Type B pancreatic cell (in vitro differentiated cells): ENCODE data around the gene PDE8B. TPM values are rescaled to one million over a fixed set of nuclear protein-coding genes. Genes with fewer than 3 reads are reported as not detected.

Source experiments
- DNase-seq: peaks from one replicate; pipeline ENCODE4 v3.0.0; 2021; ENCODE audit warnings: mixed read lengths; ENCODE audit not compliant: unreplicated experiment; ENCODE audit errors: extremely low spot score
- H3K27ac Mint-ChIP-seq: 2 replicates; pipeline ENCODE4 v1.8.0; 2021; ENCODE audit warnings: mild to moderate bottlenecking, mixed read lengths
- H3K27me3 Mint-ChIP-seq: 2 replicates; pipeline ENCODE4 v1.8.0; 2021; ENCODE audit warnings: mixed read lengths
- H3K36me3 Mint-ChIP-seq: 2 replicates; pipeline ENCODE4 v1.8.0; 2021; ENCODE audit warnings: mixed read lengths
- H3K4me1 Mint-ChIP-seq: one replicate; pipeline ENCODE4 v1.8.0; 2021; ENCODE audit warnings: mixed read lengths; ENCODE audit not compliant: unreplicated experiment
- H3K4me3 Mint-ChIP-seq: 2 replicates; pipeline ENCODE4 v1.8.0; 2021; ENCODE audit warnings: mild to moderate bottlenecking, mixed read lengths
- H3K9me3 Mint-ChIP-seq: 2 replicates; pipeline ENCODE4 v1.8.0; 2021; ENCODE audit warnings: mixed read lengths
- total RNA-seq: library from RNA; stranded (reverse); gene quantifications from 2 replicates; pipeline ENCODE4 v1.2.1, GENCODE V29; 2021; ENCODE audit warnings: low replicate concordance
- TF ChIP-seq, protein P1 (sequence below): fragments of 200-600 bp; sonication (generic); conservative IDR thresholded peaks from 2 replicates; pipeline ENCODE4 v1.5.0; 2021; ENCODE audit warnings: antibody characterized with exemption, mild to moderate bottlenecking

The PDE8B gene
- total RNA-seq, 1 donor from 2014 or later = 16.7 TPM

GRCh38 chr5:77192441-77193050, 17.9 kb upstream of the PDE8B start:
- H3K36me3 Mint-ChIP-seq = peaks cover 7% of the 10 kb centered on the region

GRCh38 chr5:77194762-77195161, 15.7 kb upstream of the PDE8B start:
- H3K27me3 Mint-ChIP-seq = no peaks in the 10 kb centered on the region
- TF ChIP-seq, protein P1, sequence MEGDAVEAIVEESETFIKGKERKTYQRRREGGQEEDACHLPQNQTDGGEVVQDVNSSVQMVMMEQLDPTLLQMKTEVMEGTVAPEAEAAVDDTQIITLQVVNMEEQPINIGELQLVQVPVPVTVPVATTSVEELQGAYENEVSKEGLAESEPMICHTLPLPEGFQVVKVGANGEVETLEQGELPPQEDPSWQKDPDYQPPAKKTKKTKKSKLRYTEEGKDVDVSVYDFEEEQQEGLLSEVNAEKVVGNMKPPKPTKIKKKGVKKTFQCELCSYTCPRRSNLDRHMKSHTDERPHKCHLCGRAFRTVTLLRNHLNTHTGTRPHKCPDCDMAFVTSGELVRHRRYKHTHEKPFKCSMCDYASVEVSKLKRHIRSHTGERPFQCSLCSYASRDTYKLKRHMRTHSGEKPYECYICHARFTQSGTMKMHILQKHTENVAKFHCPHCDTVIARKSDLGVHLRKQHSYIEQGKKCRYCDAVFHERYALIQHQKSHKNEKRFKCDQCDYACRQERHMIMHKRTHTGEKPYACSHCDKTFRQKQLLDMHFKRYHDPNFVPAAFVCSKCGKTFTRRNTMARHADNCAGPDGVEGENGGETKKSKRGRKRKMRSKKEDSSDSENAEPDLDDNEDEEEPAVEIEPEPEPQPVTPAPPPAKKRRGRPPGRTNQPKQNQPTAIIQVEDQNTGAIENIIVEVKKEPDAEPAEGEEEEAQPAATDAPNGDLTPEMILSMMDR = no peak

More at GRCh38 chr5:77192441-77193050, 17.9 kb upstream of the PDE8B start:
- Mint-ChIP-seq H3K9me3 (peaks cover 12% of the 10 kb centered on the region), H3K27me3 (peaks cover 9% of the 10 kb centered on the region), H3K4me3 (no peak overlapping the region), H3K27ac (no peak overlapping the region), H3K4me1 (no peaks in the 10 kb centered on the region)
- TF ChIP-seq, protein P1 = no peak
- DNase-seq = no peak

DNA sequence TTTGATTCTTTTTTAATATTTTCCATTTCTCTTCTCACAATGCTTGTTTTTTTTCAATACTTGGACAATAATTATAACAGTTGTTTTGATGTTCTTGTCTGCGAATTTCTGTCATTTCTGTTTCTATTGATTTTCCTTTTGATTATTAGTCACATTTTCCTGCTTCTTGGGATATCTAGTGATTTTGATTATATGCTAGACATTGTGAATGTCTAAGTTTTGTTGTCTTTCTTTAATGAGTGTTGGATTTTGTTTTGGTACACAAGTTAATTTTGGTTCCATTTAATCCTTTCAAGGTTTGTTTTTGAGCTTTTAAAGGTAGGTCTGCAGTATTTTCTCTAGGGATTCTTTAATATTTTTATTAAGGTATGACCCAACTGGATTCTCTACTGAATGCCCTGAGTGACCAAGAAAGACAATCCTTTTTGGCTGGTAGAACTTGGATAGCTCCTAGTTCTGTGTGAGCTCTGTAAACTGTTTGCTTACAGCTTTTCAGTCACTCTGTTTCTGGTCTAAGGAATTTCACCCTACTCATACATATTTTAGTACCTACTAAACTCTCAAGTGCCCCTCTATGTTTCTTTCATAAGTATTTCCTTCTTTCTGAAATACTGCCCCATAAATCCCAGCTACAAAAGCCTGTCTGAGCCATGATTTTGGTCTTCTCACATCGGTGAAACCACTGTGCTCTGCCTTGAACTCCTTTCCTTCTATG, 12.5 kb upstream of the PDE8B start:
- DNase-seq = no peak
- Mint-ChIP-seq H3K4me1 (no peaks in the 10 kb centered on the region), H3K36me3 (peaks cover 6% of the 10 kb centered on the region), H3K27me3 (no peaks in the 10 kb centered on the region), H3K9me3 (peaks cover 16% of the 10 kb centered on the region), H3K27ac (no peak overlapping the region), H3K4me3 (no peak overlapping the region)
- TF ChIP-seq, protein P1 = no peak

More at GRCh38 chr5:77194762-77195161, 15.7 kb upstream of the PDE8B start:
- peaks cover 16% of the 10 kb centered on the region for H3K9me3 Mint-ChIP-seq
- no peak overlapping the region for H3K27ac Mint-ChIP-seq
- DNase-seq = no peak
- H3K36me3 Mint-ChIP-seq = peaks cover 11% of the 10 kb centered on the region
- H3K4me1 Mint-ChIP-seq = no peaks in the 10 kb centered on the region
- no peak overlapping the region for H3K4me3 Mint-ChIP-seq

DNA sequence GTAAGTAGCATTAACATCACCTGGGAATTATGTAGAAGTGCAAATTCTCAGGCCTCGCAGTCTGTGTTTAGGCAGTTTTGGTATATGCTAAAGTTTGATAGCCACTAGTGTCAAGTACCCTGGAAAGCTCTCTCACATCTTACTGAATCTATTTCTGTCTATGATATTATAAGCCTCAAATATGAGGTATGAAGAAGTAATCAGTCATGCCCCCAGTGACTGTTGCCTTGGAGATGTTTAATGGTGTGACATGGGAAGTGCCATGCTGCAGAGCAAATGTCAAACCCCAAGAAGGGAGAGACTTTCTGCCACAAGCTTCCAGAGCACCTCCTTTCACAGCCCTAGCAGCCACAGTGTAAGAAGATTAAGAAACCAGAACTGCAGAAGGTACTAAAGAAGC, 9.8 kb upstream of the PDE8B start:
- H3K4me3 Mint-ChIP-seq = no peak overlapping the region
- peaks cover 7% of the 10 kb centered on the region for H3K9me3 Mint-ChIP-seq

DNA sequence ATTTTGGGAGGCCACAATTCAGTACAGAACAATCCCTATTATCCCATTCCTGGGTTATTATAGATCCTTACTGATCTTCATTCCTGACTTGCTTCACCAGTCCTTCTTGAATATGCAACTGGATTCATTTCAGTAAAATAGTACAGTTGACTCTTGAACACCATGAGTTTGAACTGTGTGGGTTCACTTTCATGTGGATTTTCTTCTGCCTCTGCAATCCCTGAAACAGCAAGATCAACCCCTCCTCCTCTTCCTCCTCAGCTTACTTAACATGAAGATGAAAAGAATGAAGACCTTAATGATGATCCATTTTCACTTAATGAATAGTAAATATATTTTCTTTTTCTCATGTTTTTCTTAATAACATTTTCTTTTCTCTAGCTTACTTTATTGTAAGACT, 8.3 kb upstream of the PDE8B start:
- TF ChIP-seq, protein P1 = no peak
- Mint-ChIP-seq H3K27me3 (peaks cover 8% of the 10 kb centered on the region), H3K4me1 (no peaks in the 10 kb centered on the region), H3K27ac (no peak overlapping the region), H3K4me3 (no peak overlapping the region), H3K9me3 (peaks cover 7% of the 10 kb centered on the region), H3K36me3 (peaks cover 6% of the 10 kb centered on the region)
- no peak for DNase-seq

More for the DNA sequence above, 9.8 kb upstream of the PDE8B start:
- DNase-seq = no peak
- Mint-ChIP-seq H3K36me3 (peaks cover 6% of the 10 kb centered on the region), H3K27me3 (no peaks in the 10 kb centered on the region), H3K4me1 (no peaks in the 10 kb centered on the region), H3K27ac (no peak overlapping the region)
- TF ChIP-seq, protein P1 = no peak
